SK-N-SH treated with all-trans-retinoic acid at 6 μM for 48 hours (cell line): ENCODE data around the gene CYP11A1.

ENCODE experiments used
- OSR1 ChIP-seq: fragments of 250-450 bp; sonication (Bioruptor Pico); IDR thresholded peaks from 2 replicates; pipeline ENCODE4 v1.8.0; 2022; ENCODE audit warnings: moderate library complexity, mild to moderate bottlenecking, inconsistent platforms
- ZFP3 ChIP-seq: fragments of 250-450 bp; sonication (Bioruptor Pico); IDR thresholded peaks from 2 replicates; pipeline ENCODE4 v1.5.0; 2020; ENCODE audit warnings: mild to moderate bottlenecking, moderate library complexity
- ZNF70 ChIP-seq: fragments of 450-650 bp; formaldehyde crosslinking; IDR thresholded peaks from 2 replicates; pipeline ENCODE4 v1.5.0; 2020; ENCODE audit warnings: mild to moderate bottlenecking, moderate library complexity
- TF ChIP-seq, protein P1 (sequence below): fragments of 250-450 bp; sonication (Bioruptor Pico); IDR thresholded peaks from 2 replicates; pipeline ENCODE4 v1.8.0; 2021; ENCODE audit warnings: low read depth, mild to moderate bottlenecking, moderate library complexity, borderline replicate concordance
- TF ChIP-seq, protein P2 (sequence below): fragments of 250-450 bp; sonication (Bioruptor Pico); IDR thresholded peaks from 2 replicates; pipeline ENCODE4 v1.8.0; 2020; ENCODE audit warnings: mild to moderate bottlenecking, moderate library complexity, borderline replicate concordance

GRCh38 chr15:74417225-74417624 lies 49.8 kb upstream of the CYP11A1 start:
- TF ChIP-seq ZFP3 (no peak), OSR1 (CRISPR knock-in tag) (no peak), ZNF70 (CRISPR knock-in tag) (no peak)
- TF ChIP-seq, protein P1, sequence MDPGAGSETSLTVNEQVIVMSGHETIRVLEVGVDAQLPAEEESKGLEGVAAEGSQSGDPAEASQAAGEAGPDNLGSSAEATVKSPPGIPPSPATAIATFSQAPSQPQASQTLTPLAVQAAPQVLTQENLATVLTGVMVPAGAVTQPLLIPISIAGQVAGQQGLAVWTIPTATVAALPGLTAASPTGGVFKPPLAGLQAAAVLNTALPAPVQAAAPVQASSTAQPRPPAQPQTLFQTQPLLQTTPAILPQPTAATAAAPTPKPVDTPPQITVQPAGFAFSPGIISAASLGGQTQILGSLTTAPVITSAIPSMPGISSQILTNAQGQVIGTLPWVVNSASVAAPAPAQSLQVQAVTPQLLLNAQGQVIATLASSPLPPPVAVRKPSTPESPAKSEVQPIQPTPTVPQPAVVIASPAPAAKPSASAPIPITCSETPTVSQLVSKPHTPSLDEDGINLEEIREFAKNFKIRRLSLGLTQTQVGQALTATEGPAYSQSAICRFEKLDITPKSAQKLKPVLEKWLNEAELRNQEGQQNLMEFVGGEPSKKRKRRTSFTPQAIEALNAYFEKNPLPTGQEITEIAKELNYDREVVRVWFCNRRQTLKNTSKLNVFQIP (CRISPR knock-in tag): no peak
- TF ChIP-seq, protein P2, sequence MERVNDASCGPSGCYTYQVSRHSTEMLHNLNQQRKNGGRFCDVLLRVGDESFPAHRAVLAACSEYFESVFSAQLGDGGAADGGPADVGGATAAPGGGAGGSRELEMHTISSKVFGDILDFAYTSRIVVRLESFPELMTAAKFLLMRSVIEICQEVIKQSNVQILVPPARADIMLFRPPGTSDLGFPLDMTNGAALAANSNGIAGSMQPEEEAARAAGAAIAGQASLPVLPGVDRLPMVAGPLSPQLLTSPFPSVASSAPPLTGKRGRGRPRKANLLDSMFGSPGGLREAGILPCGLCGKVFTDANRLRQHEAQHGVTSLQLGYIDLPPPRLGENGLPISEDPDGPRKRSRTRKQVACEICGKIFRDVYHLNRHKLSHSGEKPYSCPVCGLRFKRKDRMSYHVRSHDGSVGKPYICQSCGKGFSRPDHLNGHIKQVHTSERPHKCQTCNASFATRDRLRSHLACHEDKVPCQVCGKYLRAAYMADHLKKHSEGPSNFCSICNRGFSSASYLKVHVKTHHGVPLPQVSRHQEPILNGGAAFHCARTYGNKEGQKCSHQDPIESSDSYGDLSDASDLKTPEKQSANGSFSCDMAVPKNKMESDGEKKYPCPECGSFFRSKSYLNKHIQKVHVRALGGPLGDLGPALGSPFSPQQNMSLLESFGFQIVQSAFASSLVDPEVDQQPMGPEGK (CRISPR knock-in tag): no peak
